Natural killer cell (primary cell): ENCODE results near the gene GALNT12. TPM values are rescaled to one million over a fixed set of nuclear protein-coding genes. Genes with fewer than 3 reads are reported as not detected.

Source experiments
- ATAC-seq, 3 donors: fragments of 150-1000 bp in 2 of 3; fragments of 200-7000 bp in 1 of 3; cut with Tn5 transposase; 1 replicate in 1 of 3; 2 replicates in 2 of 3; pipeline ENCODE4 v1.10.0; 2021; ENCODE audit warnings: mild to moderate bottlenecking in 2 of 3, moderate library complexity in 2 of 3
- DNase-seq, 2 donors: peaks; one replicate each; pipeline versions ENCODE4 v3.0.0 to v3.0.0-alpha.2; 2013 to 2021; ENCODE audit warnings: mixed read lengths in 1 of 2
- H3K27ac ChIP-seq: one replicate; pipeline ENCODE4 v1.5.1; 2013; ENCODE audit warnings: mild to moderate bottlenecking, low read length
- H3K27me3 ChIP-seq: one replicate; pipeline ENCODE4 v1.6.1; 2013; ENCODE audit warnings: low read length; ENCODE audit not compliant: control insufficient read depth, insufficient read depth
- H3K36me3 ChIP-seq: one replicate; pipeline ENCODE4 v1.6.1; 2013; ENCODE audit warnings: low read length; ENCODE audit not compliant: control insufficient read depth, insufficient read depth
- H3K4me1 ChIP-seq: one replicate; pipeline ENCODE4 v1.6.1; 2013; ENCODE audit warnings: low read length; ENCODE audit not compliant: control insufficient read depth, insufficient read depth
- H3K4me3 ChIP-seq: one replicate; pipeline ENCODE4 v1.5.1; 2013; ENCODE audit warnings: low read length
- H3K9me3 ChIP-seq: one replicate; pipeline ENCODE4 v1.6.1; 2013; ENCODE audit warnings: low read length; ENCODE audit not compliant: control insufficient read depth, insufficient read depth
- H3K27ac Mint-ChIP-seq, 2 donors: one replicate each; pipeline ENCODE4 v1.8.0; 2022; ENCODE audit warnings: mild to moderate bottlenecking in 2 of 2, mixed read lengths in 2 of 2, moderate library complexity in 1 of 2
- H3K27me3 Mint-ChIP-seq, 2 donors: one replicate each; pipeline ENCODE4 v1.8.0; 2022; ENCODE audit warnings: low read depth in 2 of 2, mixed read lengths in 2 of 2
- H3K36me3 Mint-ChIP-seq: one replicate; pipeline ENCODE4 v1.8.0; 2022; ENCODE audit warnings: mixed read lengths
- H3K4me1 Mint-ChIP-seq, 2 donors: one replicate each; pipeline ENCODE4 v1.8.0; 2022; ENCODE audit warnings: mixed read lengths in 2 of 2
- H3K4me3 Mint-ChIP-seq: one replicate; pipeline ENCODE4 v1.8.0; 2022; ENCODE audit warnings: mild to moderate bottlenecking, moderate library complexity, mixed read lengths
- H3K9me3 Mint-ChIP-seq, 2 donors: one replicate each; pipeline ENCODE4 v1.8.0; 2022; ENCODE audit warnings: mixed read lengths in 2 of 2
- WGBS: methylation state at CpG from one replicate; pipeline ENCODE4 v1.1.7; 2013; ENCODE audit warnings: missing lambda C conversion rate; ENCODE audit not compliant: insufficient coverage; 5-methylcytosine and 5-hydroxymethylcytosine counted together
- intact Hi-C: fragments of 100-400 bp; cut with micrococcal nuclease; formaldehyde crosslinking; loops from one replicate; pipeline ENCODE4 v1.14.2; 2022
- total RNA-seq, 4 donors: library from RNA; stranded (reverse); fragments of 120-200 nt in 1 of 4; gene quantifications; one replicate each; pipeline versions ENCODE4 v1.2.3 to v1.2.4, GENCODE V29; 2013 to 2022
- TF ChIP-seq, protein P1 (sequence below): fragments of 200-600 bp; IDR thresholded peaks from one replicate; pipeline ENCODE4 v1.8.0; 2022; ENCODE audit warnings: antibody characterized with exemption

The GALNT12 gene
- total RNA-seq, 3 donors from 2014 or later (not counting 1 experiment from before 2014, with no cell fraction given) = 9.1 to 9.4 (median 9.4) TPM

DNA sequence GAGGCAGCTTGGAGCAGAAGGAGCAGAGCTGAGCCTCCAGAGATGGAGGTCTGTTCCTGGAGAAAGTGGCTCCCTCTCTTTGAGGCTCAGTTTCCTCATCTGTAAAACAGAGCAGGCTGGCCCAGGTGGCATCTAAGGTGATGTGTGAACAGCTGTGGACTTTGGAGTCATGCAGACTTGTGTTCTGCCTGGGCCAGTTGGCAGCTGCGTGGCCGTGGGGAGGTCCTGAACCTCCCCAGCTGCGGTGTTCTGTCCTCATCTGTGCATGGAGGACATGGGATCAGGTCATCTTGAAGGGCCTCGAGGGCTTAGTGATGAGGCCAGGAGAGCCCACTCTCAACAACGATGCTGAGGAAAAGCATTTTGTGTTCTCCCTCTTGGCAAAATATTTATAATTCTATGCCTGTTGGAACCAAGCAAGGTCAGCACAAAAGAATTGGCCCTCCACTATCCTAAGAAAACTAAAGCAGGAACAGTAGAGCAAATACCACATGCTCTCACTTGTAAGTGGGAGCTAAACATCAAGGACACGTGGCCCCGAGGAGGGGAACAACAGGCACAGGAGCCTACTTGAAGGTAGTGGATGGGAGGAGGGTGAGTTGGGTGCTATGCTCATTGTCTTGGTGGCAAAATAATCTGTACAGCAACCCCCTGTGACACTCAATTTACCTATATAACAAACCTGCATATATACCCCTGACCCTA lies 73.0 kb downstream of the GALNT12 start:
- Mint-ChIP-seq H3K9me3 (no peaks in the 10 kb centered on the region), H3K27me3 (peaks cover 18 to 50% of the 10 kb centered on the region in 2 donors), H3K27ac (no peak overlapping the region), H3K4me3 (no peak overlapping the region), H3K4me1 (no peaks in the 10 kb centered on the region), H3K36me3 (no peaks in the 10 kb centered on the region)
- TF ChIP-seq, protein P1, sequence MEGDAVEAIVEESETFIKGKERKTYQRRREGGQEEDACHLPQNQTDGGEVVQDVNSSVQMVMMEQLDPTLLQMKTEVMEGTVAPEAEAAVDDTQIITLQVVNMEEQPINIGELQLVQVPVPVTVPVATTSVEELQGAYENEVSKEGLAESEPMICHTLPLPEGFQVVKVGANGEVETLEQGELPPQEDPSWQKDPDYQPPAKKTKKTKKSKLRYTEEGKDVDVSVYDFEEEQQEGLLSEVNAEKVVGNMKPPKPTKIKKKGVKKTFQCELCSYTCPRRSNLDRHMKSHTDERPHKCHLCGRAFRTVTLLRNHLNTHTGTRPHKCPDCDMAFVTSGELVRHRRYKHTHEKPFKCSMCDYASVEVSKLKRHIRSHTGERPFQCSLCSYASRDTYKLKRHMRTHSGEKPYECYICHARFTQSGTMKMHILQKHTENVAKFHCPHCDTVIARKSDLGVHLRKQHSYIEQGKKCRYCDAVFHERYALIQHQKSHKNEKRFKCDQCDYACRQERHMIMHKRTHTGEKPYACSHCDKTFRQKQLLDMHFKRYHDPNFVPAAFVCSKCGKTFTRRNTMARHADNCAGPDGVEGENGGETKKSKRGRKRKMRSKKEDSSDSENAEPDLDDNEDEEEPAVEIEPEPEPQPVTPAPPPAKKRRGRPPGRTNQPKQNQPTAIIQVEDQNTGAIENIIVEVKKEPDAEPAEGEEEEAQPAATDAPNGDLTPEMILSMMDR = no peak
- DNase-seq (no peak), ATAC-seq (no peak)
- intact Hi-C loops = no loop called here
- WGBS = 91% methylated on average over 7 of the region's 7 CpGs
- no peaks in the 10 kb centered on the region for H3K27me3 ChIP-seq
- no peak overlapping the region for H3K4me3 ChIP-seq
- no peaks in the 10 kb centered on the region for H3K9me3 ChIP-seq
- H3K36me3 ChIP-seq = no peaks in the 10 kb centered on the region
- H3K27ac ChIP-seq = no peak overlapping the region
- no peaks in the 10 kb centered on the region for H3K4me1 ChIP-seq

DNA sequence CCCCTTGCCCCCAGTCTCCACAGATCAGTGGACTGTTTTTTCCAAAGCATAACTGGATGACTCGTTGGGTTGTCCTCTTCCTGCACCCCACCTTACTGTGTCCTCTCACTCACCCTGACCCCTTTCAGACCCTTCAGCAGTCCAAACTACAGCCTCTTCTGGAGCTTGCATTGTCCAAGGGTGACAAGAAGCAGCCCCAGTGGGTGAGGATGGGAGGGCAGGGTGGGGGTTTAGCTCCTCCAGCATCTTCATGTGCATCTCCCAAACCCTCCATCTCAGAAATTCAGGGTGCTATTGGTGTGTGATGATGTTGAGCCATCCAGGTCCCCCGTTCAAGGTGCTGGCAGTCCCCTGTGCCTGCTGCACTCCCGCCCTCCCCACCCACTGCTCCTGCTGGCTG lies 73.9 kb downstream of the GALNT12 start:
- no peaks in the 10 kb centered on the region for H3K9me3 Mint-ChIP-seq
- no peaks in the 10 kb centered on the region for H3K36me3 Mint-ChIP-seq
- no peak overlapping the region for H3K27ac Mint-ChIP-seq
- H3K4me1 ChIP-seq = no peaks in the 10 kb centered on the region
- H3K36me3 ChIP-seq = no peaks in the 10 kb centered on the region
- no peak overlapping the region for H3K4me3 Mint-ChIP-seq
- peaks cover 18 to 52% of the 10 kb centered on the region in 2 donors for H3K27me3 Mint-ChIP-seq
- no peaks in the 10 kb centered on the region for H3K27me3 ChIP-seq
- no peaks in the 10 kb centered on the region for H3K4me1 Mint-ChIP-seq
- intact Hi-C loops = no loop called here
- H3K9me3 ChIP-seq = no peaks in the 10 kb centered on the region
- DNase-seq = no peak
- no peak overlapping the region for H3K27ac ChIP-seq
- 93% methylated on average over 3 of the region's 3 CpGs for WGBS
- TF ChIP-seq, protein P1 = no peak
- no peak overlapping the region for H3K4me3 ChIP-seq
- no peak for ATAC-seq

DNA sequence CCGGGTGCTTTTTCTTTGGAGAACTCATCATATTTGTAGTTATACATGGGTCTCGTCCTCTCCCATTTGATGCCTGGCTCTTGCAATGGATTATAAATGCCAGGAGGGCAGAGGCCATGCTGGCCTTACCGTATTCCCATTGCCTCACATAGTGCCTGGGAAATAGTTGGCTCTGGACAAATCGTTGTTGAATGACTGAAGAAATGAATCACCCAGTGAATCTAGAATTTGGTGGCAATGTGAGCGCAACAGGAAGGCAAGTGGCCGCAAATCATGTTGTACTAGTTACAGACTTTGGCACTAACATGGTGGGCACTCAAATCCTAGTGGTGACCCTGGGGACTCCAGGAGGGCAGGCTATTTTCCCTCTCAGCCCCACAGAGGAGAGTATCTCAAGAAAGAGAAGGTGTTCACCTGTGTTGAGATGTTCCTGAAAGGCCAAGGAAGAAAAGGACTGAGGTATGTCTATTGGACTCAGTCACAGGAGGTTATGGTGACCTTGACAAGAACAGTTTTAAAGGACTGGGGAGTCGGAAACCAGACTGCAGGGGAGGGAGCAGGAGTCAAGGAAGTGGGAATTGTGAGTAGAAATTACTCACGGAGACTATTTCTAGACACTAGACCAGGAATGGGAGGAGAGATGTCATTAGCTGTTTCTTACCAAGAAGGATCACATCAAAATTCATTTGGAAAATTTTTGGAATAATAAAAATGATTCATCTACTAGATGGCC lies 74.5 kb downstream of the GALNT12 start:
- Histone ChIP-seq H3K27ac (no peak overlapping the region), H3K27me3 (no peaks in the 10 kb centered on the region), H3K4me1 (no peaks in the 10 kb centered on the region), H3K9me3 (no peaks in the 10 kb centered on the region), H3K4me3 (no peak overlapping the region), H3K36me3 (no peaks in the 10 kb centered on the region)
- Mint-ChIP-seq H3K36me3 (no peaks in the 10 kb centered on the region), H3K27me3 (peaks cover 18 to 54% of the 10 kb centered on the region in 2 donors), H3K4me1 (no peaks in the 10 kb centered on the region), H3K27ac (no peak overlapping the region), H3K9me3 (no peaks in the 10 kb centered on the region), H3K4me3 (no peak overlapping the region)
- DNase-seq (no peak), ATAC-seq (no peak)
- TF ChIP-seq, protein P1 = no peak
- WGBS = 87% methylated on average over 8 of the region's 8 CpGs
- intact Hi-C loops = no loop called here
